B cell (primary cell): Measurements from ENCODE around the gene HLA-A.
"Not testable (repeated sequence)": the region's sequence is repeated elsewhere in the genome, so short reads cannot be mapped to it uniquely, and the experiment has no call there.

Experiments
- CTCF ChIP-seq: fragments of 200-600 bp; IDR thresholded peaks from one replicate; pipeline ENCODE4 v1.8.0; 2022; ENCODE audit warnings: antibody characterized with exemption, mild to moderate bottlenecking
- EZH2 ChIP-seq: IDR thresholded peaks from 2 replicates; pipeline ENCODE4 v1.6.1; 2012; ENCODE audit warnings: borderline replicate concordance, low read depth, mild to moderate bottlenecking, moderate library complexity, low read length; ENCODE audit not compliant: insufficient read depth, poor library complexity, severe bottlenecking

GRCh38 chr6:29930047-29930446 is 12.3 kb upstream of the HLA-A start:
- TF ChIP-seq CTCF, EZH2: not testable (repeated sequence)
